NCI-H2227 (cell line): Measurements from ENCODE around the gene USP46.
A peak's percentile ranks its signal among the peaks of the same experiment; 100 is the strongest.

Experiments
- DNase-seq: peaks from one replicate; lab custom pipeline; 2025; ENCODE audit not compliant: unreplicated experiment; lab: John Stamatoyannopoulos, UW

USP46 gene

DNA sequence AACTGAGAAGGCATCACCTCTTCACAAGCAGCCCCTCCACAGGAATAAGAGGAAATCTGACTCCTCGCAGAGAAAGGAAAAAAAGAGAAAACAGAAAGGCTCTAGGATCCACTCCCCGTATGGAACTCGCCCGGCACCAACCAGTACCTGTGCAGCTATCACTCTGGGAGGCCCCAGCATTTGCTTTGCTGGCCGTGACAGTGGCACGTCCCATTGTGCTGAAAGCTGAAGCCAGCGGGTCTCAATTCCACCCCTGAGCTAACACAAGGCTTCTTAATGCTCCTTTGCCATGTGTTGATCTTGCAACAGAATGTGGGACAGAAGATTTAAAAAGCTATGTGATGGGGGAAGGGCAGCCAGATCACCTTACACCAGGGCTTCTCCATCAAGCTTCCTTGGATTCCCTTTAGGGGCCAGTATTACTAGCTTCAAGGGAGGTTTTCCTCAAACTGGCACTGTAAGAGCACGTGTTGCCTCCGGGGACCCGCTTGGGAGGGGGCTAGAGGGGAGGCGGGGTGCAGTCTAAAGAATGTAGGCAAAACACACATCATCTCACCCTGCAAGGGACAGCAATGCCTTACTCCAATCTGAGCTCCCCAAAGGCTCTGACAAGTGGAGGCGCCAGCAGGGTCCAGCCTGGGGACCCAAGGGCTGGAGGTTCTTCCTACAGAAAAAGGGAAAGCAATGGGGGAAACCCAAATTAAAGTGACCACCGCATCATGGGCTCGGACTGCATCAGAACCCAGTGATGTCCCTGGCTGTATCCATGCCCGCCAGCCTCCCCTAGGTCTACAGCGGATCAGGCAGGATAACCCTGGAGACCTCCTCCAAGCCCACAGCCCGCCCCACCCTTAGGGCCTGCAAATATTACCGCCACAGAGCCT lies 1.2 kb downstream of the USP46 start:
- no peak for DNase-seq

DNA sequence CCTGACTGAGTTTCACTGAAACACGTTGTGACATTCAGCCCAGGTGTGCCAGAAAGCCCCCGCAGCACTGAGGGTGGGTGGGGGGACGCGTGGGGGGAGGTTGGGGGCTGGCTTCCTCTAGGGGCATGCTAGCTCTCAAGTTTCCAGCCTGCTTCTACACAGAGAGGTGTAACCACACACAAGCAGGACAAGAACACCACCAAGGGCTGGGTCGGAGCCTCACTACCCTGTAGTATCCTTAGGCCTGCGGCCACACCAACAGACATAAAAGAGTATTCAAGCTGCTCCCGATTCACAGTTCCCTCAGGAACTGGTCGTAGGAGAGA lies 1.8 kb downstream of the USP46 start:
- no peak for DNase-seq

DNA sequence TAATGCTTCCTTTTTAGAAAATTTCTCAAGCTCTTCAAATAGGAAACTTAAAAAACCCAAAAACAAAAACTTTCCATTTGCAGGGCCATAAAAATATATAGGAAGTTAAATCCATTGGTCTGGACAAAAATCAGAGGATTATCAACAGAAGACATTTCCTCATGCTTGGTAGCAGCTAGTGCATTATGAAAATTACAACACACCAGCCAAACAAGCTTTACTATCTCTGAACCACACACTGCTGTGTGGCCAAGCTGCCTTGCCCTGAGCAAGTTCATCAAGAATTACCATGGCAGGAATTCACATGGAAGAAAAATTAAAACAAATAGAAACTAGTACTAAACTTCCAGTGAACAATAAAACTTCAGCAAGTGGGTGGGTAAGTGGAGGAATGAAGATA lies 3.6 kb downstream of the USP46 start:
- DNase-seq, result no peak

DNA sequence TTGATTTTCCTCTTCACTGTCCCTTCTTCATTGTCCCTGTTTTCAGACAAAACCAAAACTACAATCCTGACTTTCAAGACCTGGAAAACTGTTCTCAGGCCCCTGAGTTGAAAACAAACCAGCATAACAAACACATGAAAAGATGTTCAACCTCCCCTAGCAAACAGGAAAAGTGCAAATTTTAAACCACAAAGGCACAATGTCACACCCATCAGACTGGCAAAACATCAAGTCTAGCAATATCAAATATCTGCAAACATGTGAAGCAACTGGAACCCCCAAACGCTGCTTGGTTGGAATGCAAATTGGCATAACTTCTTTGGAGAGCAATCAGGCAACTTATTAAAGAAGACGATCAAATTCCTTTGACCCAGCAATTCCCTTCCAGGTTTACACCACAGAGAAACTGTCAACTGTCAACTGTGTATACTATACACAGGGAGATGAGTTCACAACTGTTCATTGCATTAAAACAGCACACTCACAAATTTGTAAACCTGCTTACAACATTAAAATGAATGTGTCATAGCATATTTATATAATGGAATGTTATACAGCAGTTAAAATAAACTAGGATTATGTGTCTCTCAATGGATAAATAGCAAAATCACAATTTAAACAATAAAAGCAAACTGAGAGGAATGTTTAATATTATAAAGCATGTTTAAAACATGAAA lies 7.0 kb downstream of the USP46 start:
- DNase-seq, result no peak

DNA sequence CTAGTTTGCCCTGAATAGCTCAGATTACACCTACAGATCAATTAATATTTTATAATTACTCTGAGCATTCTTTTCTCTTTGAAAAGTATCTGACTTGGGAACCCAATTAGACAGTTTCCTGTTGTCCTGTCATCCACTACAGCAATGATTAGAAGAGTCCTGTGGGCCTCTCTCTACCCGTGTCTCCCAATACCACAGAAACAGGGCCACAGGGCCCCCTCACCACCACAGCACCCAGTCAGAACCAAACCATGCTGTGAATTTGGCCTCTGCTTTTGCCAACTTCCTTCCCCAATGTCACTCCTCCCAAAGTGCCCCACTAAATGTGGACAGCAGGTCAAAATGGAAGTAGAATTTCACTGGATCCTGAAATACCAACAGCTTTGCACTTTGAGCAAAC lies 10.3 kb downstream of the USP46 start:
- DNase-seq, result no peak

DNA sequence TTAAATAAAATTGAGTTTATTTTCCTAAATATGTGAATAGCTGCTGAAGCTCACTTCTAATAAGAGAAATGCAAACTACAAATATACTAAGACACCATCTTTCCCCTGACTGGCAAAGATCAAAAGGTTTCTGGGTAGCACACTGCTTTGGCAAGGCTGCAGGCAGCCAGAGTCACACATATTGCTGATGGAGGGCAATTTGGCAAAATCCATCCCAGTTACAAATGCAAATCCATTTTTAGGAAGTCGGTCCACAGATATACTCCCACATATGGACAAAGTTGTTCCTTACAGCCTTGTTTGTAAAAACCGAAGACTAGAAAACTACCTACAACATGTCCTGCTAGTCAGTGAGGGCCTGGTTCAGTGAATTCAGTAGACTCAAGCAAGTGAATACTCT lies 12.4 kb downstream of the USP46 start:
- DNase-seq, result no peak

DNA sequence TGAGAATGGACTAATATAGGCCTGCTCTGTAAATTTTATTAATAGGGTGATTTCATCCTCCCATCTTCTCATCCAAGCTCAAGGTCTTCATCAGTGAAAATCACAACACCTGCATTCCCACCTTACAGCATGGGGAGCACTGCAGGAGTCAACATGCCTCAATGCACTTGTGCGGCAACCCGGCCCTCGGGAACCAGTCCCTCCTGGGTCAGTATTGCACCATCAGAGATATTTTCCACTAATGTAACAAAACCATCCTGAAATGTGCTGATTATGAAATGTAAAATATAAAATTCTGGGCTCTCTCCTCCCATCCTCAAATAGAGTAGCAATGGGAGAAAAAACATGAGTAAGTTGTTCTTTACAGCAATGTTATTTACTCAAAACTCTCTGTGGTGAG lies 13.0 kb downstream of the USP46 start:
- DNase-seq, result no peak

DNA sequence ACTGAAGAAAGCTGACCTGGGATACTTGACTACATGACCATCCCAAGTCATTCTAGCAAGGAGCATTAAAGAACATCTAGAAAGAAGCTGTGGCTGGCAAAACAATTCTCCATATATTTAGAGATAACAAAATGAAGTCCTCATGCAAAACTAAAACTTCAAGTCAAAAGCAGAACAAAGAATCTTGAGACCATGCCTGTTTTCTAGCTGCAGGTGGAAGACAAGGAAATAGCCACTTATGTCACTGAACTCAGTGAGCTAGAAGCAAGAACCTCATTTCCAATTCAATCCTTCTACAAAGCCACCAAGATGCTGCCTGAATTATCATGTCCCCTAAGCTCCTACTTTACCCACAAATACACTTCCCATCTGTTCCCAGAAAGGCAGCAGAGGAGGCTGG lies 13.8 kb downstream of the USP46 start:
- no peak for DNase-seq

DNA sequence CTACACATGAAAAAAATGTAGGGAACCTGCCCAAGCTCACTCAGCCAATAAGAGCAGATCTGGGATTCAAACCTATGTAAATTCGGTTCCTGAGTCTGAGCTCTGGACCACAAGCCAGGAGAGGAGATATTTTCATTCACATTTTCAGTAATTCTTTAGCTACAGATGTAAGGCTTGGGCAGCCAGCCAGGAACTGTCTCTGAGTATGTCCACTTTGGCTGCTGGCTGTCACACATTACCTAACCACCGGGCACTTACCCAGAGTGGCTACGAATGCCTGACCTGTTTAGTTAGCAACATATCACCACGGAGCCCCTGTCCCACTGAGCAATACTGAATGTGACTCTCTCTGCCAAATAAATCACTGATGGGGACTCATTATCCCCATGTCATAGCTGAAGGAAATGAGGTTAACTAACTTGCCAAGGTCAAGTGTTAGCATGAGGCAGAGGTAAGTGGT lies 15.3 kb downstream of the USP46 start:
- DNase-seq, result peak; percentile 30

DNA sequence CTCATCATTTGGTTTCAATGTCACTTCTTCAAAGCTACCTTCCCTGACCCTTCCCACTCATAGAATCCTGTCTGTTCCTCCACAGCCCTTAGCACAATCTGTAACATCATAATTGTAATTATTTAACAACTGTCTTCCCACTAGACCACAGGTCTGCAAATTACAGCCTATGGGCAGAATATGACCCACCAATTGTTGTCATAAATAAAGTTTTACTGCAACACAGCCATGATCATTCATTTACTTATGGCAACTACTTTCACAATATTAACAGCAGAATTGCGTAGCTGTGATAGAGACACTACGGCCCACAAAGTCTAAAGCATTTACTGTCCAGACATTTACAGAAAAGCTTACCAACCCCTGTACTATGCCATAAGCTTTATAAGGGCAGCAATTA lies 15.9 kb downstream of the USP46 start:
- DNase-seq, result no peak

DNA sequence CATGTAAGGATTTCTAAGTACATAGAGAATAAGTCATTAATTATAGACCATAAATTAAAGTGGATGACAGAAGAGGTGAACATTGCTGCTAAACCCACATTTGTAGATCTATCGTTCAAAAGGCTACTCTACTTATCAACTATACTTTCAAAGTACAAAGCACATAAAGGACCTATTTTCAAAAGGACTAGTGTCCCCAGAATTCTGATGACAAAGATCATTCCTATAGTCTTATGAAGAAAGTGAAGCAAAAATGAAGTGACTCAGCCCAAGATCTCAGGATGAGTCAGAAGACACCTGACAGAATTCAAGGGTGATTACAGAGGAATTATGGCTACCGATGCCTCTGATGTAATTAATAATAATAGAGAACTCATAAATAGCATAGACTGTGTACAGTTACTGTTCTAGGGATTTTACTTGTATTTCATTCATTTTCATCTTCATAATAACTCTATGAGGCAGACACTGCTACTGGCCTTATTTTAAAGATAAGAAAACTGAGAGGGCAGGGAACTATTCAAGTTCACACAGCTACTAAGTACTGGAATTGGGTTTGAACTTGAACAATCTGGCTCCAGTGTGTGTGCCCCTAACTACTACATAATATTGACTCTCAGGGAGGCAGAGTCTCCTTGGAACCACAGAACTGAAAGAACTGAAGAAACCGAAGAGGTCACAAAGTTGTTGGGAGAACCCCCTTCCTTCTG lies 17.1 kb downstream of the USP46 start:
- no peak for DNase-seq

DNA sequence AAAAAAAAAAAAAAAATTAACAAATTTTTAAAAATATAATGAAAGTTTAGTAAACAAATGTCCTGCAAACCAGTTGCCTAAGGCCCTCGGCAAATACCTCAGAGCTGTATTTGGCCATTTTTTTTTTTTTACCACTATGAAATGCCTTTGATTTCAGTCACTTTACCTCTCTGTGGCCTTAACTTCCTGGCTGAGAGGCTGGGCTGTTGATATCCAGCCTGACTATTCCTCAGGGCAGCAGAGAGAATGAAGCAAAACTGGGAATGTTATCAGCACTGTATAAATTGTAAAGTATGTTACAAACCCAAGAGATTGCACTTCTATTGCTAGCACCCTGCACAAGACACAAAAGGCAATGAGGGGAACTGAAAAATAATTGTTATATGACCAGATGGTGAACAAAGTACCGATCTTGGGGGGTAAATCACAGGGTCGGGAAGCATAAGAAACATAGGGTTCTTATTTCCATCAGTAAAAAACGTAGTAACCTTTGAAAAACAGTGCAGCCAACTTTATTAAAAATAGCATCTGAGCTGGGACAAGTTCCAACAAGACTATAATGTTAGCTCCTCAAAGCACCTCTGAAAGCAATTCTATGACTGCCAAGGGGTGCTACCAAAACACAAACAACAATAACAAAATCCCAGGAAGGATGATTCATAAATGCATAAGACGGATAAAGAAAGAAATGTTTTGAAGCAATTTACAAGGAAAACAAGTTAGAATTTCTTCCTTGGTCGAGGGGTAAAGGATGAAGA lies 18.1 kb downstream of the USP46 start:
- no peak for DNase-seq

DNA sequence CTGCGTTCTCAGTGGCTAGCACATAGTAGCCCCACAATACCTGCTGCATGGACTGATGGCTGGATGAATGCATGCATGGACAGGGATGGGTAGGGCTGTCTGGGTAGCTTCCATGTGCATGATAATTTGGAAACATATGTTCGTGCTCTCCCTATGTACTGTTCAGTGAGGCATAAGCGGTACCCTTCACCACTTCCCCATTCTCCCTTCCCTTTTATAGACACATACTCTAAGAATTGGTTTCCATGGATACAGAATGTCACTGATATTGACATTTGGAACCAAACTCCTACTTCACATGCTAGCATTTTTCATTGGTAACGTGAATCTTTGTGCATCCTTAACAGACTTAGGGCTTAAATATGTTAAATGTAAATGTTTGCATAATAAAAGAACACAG lies 20.4 kb downstream of the USP46 start:
- no peak for DNase-seq

DNA sequence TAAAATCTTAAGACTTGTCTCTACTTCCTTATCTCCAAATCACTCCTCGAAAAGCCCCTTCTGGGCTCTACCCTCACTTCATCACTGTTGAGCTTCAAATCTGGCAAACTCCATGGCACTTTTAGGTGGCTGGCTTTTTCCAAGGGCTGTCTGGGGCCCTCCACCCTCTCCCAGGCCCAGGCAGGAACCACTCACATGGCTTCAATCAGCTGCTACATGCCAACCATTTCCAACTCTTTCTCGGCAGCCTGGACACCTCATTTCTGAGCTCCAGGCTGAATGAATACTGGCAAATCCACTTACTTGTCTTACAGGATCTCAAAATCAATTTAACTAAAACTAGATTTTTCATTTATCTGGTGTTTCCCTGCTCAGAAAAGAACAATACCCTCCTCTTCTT lies 22.0 kb downstream of the USP46 start:
- DNase-seq, result no peak

DNA sequence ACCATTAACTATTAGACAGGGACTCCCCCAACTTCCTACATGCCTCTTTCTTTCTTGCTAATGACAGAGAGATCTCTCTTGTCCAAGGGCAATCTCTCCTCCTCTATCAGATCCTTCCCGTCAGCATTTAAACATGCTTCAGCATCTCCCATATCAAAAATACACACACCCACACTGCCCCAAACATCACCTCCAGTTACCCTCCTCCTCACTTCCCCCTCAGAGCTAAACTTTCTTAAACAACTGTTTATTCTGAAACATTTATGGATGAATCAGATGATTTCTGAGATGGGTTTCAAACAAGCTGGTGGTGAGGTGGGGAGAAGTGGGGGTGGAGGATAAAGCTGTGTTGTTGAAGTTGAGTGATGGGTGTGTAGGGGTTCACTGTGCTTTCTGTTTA lies 23.5 kb downstream of the USP46 start:
- DNase-seq, result no peak

DNA sequence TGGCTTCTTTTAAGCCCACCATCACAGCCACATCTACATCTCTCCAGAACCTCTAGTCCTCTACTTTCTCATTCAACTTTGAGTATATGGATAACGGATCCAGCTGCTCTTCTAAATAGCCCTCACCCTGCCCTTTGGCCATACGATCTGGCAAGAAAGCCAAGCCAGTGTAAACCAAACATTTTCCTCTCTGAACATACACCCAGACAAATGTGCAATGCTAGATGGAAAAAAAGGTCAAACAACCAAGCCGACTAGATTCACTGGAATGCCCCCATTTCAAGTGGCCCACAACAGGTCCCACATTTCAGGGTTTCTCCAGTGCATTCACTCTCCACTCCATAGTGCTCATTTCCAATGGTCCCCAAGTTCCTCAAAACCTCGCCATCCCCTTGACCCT lies 24.0 kb downstream of the USP46 start:
- DNase-seq, result no peak

DNA sequence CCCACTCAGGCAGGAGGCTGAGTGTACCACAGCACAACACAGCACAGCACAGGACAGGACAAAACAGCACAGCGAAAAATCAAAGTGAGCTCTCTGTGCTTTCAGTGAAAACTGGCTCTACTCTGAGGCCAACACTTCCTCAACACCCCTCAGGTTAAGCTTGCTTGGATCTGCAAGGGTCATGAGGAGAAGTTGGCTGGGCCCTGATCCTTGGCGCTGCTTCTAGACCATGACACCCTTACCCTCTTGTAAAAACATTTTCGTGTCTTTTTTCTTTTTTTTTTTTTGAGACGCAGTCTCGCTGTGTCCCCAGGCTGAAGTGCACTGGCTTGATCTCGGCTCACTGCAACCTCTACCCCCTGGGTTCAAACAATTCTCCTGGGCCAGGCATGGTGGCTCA lies 25.3 kb downstream of the USP46 start:
- DNase-seq, result no peak

DNA sequence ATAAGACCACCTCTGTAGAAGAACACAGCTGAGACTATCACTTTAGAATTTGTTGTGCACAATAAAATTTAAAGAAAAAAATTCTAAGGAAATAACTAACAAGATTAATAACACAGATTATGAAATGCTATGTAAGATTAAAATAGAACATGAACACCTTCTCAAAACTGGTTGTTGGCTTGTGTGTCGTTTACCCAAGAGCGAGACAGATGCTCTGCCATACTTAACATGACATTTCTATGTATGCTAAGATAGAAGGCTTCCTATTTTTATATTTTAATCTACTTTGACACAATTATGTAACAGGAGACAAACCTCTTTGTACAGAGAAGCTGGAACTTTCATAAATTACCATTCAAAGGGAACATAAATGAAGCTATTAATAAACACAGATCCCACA lies 30.1 kb downstream of the USP46 start:
- no peak for DNase-seq

DNA sequence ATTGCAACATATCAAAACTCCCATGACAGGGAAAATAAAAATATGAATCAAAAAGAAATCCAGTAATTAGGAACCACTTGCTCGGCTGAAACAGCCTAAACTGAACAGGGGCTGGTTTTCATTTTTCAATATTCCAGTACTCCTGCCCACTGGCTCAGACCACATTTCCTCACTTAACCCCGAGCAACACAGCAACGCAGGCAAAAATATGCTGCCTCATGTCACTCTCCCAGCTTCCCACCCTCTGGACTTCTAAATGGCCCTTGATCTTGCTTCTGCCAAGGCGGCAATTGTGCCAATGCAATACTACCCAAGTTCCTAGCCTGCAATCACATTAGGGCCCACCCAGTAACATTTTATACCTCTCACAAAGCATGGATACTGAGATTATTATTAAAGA lies 30.6 kb downstream of the USP46 start:
- no peak for DNase-seq

DNA sequence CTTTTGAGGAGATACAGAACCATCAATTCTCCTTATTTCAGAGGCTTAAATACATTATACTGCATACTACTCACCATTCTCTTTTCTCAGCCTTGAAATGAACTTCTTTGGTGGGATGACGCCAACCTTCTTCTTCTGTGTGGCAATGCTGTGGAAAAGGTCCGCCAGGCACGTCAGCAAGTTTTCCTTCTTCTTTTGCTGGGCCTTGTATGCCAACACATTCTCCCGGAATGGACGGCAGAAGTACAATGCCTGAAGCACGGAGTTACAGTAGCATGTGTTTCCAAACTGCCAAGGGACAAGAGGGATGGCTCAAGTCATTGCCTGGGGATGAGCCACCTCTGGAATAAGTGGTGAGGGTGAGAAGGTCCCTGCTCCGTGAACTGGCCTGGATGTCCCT lies 31.2 kb downstream of the USP46 start:
- no peak for DNase-seq

DNA sequence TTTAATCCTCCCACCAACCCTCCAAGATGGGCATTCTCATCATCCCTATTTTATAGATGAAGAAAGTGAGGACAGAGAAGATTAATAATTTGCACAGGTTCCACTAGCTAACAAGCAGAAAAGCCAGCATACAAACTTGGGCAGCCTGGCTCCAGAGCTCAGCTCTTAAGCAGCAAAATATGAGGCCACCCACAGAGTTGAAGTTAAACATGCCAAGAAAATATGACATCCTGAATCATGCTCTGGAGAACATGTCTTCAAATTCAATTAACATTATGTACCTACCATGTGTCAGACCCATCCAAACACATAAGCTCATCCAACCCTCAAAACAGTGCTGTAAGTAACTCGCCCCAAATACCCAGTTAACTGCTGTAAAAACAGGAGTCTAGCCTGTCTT lies 33.9 kb downstream of the USP46 start:
- no peak for DNase-seq
